ENCODE measurements around the gene POLR2A. TPM values are rescaled to one million over a fixed set of nuclear protein-coding genes. Genes with fewer than 3 reads are reported as not detected.
"Not testable (repeated sequence)": the region's sequence is repeated elsewhere in the genome, so short reads cannot be mapped to it uniquely, and the experiment has no call there.

The POLR2A gene
- total RNA-seq, 2 donors from 2014 or later: 256 to 308 TPM

DNA sequence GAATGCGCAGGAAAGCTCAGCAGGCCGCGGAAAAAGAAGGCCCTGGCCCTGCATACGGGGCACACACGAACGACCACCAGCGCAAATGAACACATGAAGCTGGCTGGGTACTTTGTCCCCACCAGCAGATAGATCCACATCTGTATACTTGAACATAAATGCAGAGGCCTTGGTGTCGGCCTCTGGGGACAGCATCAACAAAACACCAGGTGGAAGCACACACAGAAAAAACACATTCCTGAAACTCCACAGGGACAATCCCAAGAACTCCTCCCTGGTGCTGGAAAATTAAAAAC is 4.1 kb upstream of the POLR2A start:
- Mint-ChIP-seq H3K9me3 (no peaks in the 10 kb centered on the region), H3K36me3 (ENCODE audit: low read depth) (peaks cover 25% of the 10 kb centered on the region), H3K27me3 (no peaks in the 10 kb centered on the region), H3K27ac (peak overlapping the region; percentile 94), H3K4me1 (peaks cover 46% of the 10 kb centered on the region), H3K4me3 (peak overlapping the region; percentile 86)
- no peak for ATAC-seq (replicated peaks)

DNA sequence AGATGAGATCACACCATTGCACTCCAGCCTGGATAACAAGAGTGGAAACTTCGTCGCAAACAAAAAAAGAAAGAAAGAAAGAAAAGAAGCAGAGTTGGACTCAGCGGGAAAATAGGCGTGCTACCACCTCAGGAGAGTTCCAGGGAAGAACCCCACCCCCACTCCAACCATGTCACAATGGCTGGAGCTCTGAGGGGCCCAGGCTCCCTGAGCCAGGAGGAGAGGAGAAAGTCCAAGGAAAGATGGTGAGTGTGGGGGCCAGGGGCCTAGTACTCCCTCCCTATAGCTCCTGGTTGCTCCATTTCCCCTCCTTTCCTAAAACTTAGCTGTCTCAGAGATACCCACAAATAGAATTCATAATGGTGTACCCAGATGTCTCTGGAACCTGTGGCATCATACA is 2.9 kb upstream of the POLR2A start, which contains the start of gene SLC35G6:
Gene SLC35G6, plus strand, starts transcription at position 172 of the 400 bp plus-strand sequence. Its CDS starts 71 bp downstream, at position 243.
- Mint-ChIP-seq H3K27ac (peak within 1 kb of the TSS; percentile 100), H3K4me1 (peaks cover 48% of the 10 kb centered on the region), H3K36me3 (ENCODE audit: low read depth) (peaks cover 37% of the 10 kb centered on the region), H3K4me3 (peak within 1 kb of the TSS; percentile 86)
- not testable (repeated sequence) for H3K9me3 Mint-ChIP-seq; H3K27me3 Mint-ChIP-seq; ATAC-seq (replicated peaks)

DNA sequence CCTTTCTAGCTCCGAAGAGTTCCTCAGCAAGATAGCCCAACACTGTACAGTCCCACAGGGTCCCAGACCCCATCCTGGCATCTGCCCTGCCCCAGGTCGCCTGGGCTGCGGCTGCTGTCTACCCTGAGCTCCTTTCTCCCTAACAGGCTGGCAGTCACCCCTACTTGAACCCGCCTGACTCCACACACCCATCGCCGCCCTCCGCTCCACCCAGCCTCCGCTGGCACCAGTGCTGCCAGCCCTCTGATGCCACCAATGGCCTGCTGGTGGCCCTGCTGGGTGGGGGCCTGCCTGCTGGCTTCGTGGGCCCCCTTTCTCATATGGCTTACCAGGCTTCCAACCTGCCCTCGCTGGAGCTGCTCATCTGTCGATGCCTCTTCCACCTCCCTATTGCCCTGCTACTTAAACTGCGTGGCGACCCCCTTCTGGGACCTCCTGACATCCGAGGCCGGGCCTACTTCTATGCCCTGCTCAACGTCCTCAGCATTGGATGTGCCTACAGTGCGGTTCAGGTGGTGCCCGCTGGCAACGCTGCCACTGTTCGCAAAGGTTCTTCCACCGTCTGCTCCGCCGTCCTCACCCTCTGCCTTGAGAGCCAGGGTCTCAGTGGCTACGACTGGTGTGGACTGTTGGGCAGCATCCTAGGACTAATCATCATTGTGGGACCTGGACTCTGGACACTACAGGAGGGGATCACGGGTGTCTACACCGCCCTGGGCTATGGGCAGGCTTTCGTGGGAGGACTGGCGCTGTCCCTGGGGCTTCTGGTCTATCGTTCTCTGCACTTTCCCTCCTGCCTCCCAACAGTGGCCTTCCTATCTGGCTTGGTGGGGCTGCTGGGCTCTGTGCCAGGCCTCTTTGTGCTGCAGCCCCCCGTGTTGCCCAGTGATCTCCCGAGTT is 2.1 kb upstream of the POLR2A start:
- H3K9me3 Mint-ChIP-seq; H3K27me3 Mint-ChIP-seq; ATAC-seq (replicated peaks): not testable (repeated sequence)
- Mint-ChIP-seq H3K27ac (peak overlapping the region; percentile 100), H3K36me3 (ENCODE audit: low read depth) (peaks cover 45% of the 10 kb centered on the region), H3K4me3 (peak overlapping the region; percentile 86), H3K4me1 (peaks cover 49% of the 10 kb centered on the region)

DNA sequence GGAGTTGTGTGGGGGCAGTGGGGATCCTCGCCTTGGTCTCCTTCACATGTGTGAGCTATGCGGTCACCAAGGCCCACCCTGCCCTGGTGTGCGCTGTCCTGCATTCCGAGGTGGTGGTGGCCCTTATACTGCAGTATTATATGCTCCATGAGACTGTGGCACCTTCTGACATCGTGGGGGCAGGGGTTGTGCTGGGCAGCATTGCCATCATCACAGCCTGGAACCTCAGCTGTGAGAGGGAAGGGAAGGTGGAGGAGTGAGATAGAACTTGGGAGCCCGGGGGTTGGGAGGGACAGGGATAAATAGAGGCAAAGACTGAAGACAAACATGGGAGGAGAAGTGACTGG is 1.5 kb upstream of the POLR2A start:
- not testable (repeated sequence) for H3K9me3 Mint-ChIP-seq; H3K27me3 Mint-ChIP-seq; ATAC-seq (replicated peaks)
- Mint-ChIP-seq H3K27ac (peak overlapping the region; percentile 100), H3K4me1 (peaks cover 54% of the 10 kb centered on the region), H3K36me3 (ENCODE audit: low read depth) (peaks cover 51% of the 10 kb centered on the region), H3K4me3 (peak overlapping the region; percentile 86)

DNA sequence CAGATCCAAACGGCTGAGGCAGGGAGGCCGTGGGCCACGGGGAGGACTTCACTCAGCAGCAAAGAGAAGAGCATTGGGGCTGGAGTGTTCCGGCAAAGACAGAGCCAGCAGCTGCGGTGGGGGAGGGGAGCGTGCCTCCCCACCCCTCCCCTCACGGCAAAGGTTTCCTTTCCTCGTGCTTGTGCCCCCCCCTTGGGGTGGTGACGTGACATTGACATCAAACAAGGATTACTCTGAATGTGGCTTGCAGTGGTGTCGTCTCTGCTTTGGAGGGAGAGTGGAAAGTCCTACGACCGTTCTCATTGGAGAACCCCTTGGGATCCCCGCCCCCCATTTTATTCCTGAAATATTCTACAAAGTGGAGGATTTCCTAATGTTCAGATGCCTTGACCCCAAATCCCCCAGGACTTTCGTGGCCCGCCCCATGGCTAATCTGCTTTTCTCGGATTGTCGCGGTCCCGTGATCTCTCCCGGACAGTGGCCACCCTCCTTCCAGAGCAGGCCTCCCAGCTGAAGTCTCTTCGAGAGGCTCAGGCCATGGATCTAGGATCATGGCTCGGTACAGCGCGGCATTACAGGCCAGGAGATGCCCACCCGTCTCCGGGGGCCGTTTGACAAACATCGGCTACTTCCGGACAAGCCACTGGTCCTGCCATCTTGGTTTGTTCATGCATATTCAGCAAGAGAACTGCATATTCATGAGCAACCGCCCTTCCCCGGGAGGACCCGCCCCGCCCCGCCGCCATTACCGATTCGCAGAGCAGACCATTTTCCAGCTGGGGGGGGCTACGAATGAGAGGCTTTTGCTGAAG is 705 bp upstream of the POLR2A start:
- no peaks in the 10 kb centered on the region for H3K9me3 Mint-ChIP-seq
- peaks cover 49% of the 10 kb centered on the region for H3K4me1 Mint-ChIP-seq
- H3K36me3 Mint-ChIP-seq (ENCODE audit: low read depth): peaks cover 54% of the 10 kb centered on the region
- ATAC-seq (replicated peaks): peak; percentile 65
- H3K27me3 Mint-ChIP-seq: no peaks in the 10 kb centered on the region
- H3K27ac Mint-ChIP-seq: peak overlapping the region; percentile 100
- H3K4me3 Mint-ChIP-seq: peak overlapping the region; percentile 86

DNA sequence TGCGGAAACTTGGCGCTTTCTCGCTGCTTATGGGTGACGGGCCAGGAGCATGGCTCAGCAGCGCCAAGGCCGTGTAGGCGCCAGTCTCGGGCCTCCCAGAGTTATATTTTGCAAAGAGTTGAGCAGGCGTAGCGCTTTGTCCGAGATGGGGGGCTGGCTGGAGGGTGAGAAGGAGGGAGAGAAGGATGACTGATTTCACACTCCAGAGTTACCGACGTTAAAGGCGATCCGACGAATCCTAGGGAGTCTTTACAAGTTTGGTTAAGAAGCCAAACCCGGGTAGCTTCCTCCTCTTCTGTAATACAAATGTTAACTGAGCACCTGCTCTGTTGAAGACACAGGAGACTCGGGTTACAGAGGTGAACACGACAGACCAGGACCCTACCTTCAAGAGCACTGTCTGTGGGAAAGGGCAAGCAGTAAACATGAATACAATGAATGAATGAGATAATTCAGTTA is 782 bp downstream of the POLR2A start:
- peak overlapping the region; percentile 86 for H3K4me3 Mint-ChIP-seq
- no peak for ATAC-seq (replicated peaks)
- H3K27me3 Mint-ChIP-seq: no peaks in the 10 kb centered on the region
- H3K36me3 Mint-ChIP-seq (ENCODE audit: low read depth): peaks cover 66% of the 10 kb centered on the region
- peak overlapping the region; percentile 100 for H3K27ac Mint-ChIP-seq
- no peaks in the 10 kb centered on the region for H3K9me3 Mint-ChIP-seq
- H3K4me1 Mint-ChIP-seq: peaks cover 57% of the 10 kb centered on the region

DNA sequence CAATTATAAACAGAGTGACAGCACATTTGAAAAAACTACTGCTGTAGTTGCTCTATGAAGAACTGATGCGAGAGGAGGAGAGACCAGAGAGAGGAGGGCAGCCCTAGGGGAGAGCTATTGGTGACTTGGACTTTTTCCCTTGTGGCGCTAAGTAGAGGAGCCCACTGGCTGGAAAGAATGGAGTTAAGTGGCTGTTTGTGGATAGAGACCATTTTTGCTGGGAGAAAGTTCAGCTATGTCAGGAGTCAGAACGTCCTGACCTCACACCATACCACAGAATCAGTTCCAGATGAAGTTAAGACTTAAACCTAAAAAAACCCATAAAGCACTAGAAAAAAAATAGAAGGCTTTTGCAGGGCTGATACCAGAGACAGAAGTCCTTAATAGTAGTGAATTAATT is 2.0 kb downstream of the POLR2A start:
- peak overlapping the region; percentile 86 for H3K4me3 Mint-ChIP-seq
- H3K27ac Mint-ChIP-seq: peak overlapping the region; percentile 63
- no peaks in the 10 kb centered on the region for H3K27me3 Mint-ChIP-seq
- ATAC-seq (replicated peaks): no peak
- peaks cover 78% of the 10 kb centered on the region for H3K36me3 Mint-ChIP-seq (ENCODE audit: low read depth)
- no peaks in the 10 kb centered on the region for H3K9me3 Mint-ChIP-seq
- peaks cover 62% of the 10 kb centered on the region for H3K4me1 Mint-ChIP-seq

DNA sequence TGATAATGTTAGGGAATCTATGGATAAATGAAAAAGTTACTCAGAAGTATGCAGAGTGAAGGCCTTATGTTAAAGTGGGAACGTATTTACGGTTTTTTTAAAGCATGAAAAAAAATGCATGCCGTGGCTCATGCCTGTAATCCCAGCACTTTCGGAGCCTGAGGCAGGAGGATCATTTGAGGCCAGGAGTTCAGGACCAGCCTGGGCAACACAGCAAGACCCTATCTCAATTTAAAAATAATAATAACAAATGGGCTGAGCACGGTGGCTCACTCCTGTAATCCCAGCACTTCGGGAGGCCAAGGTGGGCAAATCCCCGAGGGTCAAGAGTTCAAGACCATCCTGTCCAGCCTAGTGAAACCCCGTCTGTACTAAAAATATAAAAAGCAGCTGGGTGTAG is 6.0 kb downstream of the POLR2A start:
- Mint-ChIP-seq H3K36me3 (ENCODE audit: low read depth) (peaks cover 100% of the 10 kb centered on the region), H3K9me3 (no peaks in the 10 kb centered on the region), H3K4me1 (peaks cover 62% of the 10 kb centered on the region), H3K27me3 (no peaks in the 10 kb centered on the region), H3K27ac (no peak overlapping the region), H3K4me3 (peak overlapping the region; percentile 86)
- no peak for ATAC-seq (replicated peaks)

DNA sequence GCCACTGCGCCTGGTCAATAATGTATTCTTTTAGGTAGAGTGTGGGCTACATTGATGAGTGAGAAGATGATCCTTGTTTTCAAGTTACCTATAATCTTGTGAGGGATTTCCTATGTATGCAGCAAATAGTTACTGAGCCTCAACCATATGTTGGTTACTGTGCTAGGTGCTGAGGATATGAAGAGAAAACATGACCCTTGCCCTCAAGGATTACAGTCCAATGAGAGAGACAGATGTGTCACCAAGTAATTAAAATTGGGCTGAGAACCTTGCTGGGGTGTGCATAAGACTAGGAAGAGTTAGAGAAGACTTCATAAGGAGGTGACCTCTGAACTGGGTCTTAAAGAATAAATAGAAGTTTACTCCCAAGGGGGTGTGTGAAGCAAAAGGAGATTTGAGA is 7.4 kb downstream of the POLR2A start:
- Mint-ChIP-seq H3K4me1 (peaks cover 56% of the 10 kb centered on the region), H3K27me3 (no peaks in the 10 kb centered on the region), H3K36me3 (ENCODE audit: low read depth) (peaks cover 100% of the 10 kb centered on the region), H3K9me3 (no peaks in the 10 kb centered on the region), H3K4me3 (peak overlapping the region; percentile 31), H3K27ac (peak overlapping the region; percentile 28)
- no peak for ATAC-seq (replicated peaks)

DNA sequence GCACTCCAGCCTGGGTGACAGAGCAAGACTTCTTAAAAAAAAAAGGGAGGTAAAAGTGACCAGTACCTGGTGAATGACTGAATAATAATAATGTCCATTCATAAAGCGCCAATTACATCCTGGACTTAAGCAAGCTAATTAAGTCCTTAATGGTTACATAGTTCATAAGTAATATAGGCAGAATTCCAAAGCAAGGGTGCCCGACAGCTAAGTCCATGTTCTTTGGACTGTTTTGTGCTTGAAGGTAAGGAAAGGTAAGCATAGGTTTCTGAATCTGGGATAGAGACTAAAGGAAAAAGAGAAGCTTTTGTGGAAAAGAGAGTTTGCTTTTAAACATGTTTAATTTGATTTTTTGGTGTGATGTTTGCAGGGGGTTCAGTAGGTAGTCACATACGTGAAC is 9.8 kb downstream of the POLR2A start:
- no peaks in the 10 kb centered on the region for H3K9me3 Mint-ChIP-seq
- no peak overlapping the region for H3K4me3 Mint-ChIP-seq
- no peak for ATAC-seq (replicated peaks)
- H3K27ac Mint-ChIP-seq: no peak overlapping the region
- peaks cover 100% of the 10 kb centered on the region for H3K36me3 Mint-ChIP-seq (ENCODE audit: low read depth)
- H3K4me1 Mint-ChIP-seq: peaks cover 47% of the 10 kb centered on the region
- H3K27me3 Mint-ChIP-seq: no peaks in the 10 kb centered on the region

DNA sequence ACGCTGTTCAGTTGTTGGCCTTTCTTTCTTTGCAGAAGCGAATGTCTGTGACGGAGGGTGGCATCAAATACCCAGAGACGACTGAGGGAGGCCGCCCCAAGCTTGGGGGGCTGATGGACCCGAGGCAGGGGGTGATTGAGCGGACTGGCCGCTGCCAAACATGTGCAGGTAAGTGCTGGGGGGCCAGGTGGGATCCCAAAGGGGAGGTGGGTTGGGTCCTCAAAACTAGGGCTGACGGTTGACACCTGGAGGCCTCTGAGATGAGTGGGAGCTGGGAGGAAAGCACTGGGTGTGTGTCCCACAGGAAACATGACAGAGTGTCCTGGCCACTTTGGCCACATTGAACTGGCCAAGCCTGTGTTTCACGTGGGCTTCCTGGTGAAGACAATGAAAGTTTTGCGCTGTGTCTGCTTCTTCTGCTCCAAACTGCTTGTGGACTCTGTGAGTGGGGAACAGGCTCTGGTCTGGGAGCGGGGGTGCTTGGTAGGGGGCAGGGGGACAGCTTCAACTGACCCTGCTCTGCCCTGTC is 11.8 kb downstream of the POLR2A start:
- Mint-ChIP-seq H3K27me3 (no peaks in the 10 kb centered on the region), H3K36me3 (ENCODE audit: low read depth) (peaks cover 100% of the 10 kb centered on the region), H3K9me3 (no peaks in the 10 kb centered on the region), H3K27ac (peak overlapping the region; percentile 28), H3K4me1 (peaks cover 31% of the 10 kb centered on the region), H3K4me3 (no peak overlapping the region)
- no peak for ATAC-seq (replicated peaks)

DNA sequence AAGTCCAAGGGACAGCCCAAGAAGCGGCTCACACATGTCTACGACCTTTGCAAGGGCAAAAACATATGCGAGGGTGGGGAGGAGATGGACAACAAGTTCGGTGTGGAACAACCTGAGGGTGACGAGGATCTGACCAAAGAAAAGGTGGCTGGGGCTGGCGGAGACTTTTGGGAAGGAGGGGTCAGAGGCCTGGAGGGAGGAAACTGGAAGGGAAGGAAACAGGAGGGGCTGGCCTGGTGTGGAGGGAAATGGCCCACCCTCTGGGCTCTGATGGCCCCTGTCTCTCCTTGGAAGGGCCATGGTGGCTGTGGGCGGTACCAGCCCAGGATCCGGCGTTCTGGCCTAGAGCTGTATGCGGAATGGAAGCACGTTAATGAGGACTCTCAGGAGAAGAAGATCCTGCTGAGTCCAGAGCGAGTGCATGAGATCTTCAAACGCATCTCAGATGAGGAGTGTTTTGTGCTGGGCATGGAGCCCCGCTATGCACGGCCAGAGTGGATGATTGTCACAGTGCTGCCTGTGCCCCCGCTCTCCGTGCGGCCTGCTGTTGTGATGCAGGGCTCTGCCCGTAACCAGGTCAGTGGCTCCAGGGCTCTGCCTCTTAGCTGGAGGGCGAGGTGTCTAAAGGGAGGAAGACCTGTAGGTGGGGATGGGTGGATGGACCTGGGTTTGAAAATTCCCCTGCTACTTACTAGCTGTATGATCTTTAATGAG is 12.5 kb downstream of the POLR2A start:
- Mint-ChIP-seq H3K4me1 (peaks cover 27% of the 10 kb centered on the region), H3K27ac (peak overlapping the region; percentile 28), H3K27me3 (no peaks in the 10 kb centered on the region), H3K4me3 (no peak overlapping the region), H3K9me3 (no peaks in the 10 kb centered on the region), H3K36me3 (ENCODE audit: low read depth) (peaks cover 100% of the 10 kb centered on the region)
- ATAC-seq (replicated peaks): no peak

DNA sequence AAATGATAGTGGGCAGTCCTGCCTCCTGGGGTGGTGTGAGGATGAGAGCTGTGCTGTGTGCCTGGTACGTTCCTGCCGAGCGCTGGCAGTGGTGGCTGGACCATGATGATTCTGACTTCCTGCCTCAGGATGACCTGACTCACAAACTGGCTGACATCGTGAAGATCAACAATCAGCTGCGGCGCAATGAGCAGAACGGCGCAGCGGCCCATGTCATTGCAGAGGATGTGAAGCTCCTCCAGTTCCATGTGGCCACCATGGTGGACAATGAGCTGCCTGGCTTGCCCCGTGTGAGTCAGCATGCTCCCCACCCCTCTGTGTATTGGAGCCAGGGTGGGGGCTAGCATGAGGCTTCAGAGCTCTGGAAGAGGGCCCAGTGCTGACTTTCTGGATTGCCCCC is 13.1 kb downstream of the POLR2A start:
- Mint-ChIP-seq H3K9me3 (no peaks in the 10 kb centered on the region), H3K4me1 (peaks cover 23% of the 10 kb centered on the region), H3K36me3 (ENCODE audit: low read depth) (peaks cover 100% of the 10 kb centered on the region), H3K27me3 (no peaks in the 10 kb centered on the region), H3K4me3 (no peak overlapping the region), H3K27ac (peak overlapping the region; percentile 28)
- ATAC-seq (replicated peaks): no peak

DNA sequence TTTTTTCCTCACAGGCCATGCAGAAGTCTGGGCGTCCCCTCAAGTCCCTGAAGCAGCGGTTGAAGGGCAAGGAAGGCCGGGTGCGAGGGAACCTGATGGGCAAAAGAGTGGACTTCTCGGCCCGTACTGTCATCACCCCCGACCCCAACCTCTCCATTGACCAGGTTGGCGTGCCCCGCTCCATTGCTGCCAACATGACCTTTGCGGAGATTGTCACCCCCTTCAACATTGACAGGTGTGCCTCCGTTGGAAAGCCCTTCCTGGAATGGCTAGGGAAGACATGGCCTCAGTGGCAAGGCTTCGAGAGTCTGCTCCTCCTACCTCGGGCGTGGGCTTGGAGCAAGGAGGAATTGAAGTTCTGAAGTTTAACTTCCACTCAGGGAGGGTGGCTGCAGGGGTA is 13.5 kb downstream of the POLR2A start:
- peaks cover 100% of the 10 kb centered on the region for H3K36me3 Mint-ChIP-seq (ENCODE audit: low read depth)
- H3K9me3 Mint-ChIP-seq: no peaks in the 10 kb centered on the region
- no peak overlapping the region for H3K4me3 Mint-ChIP-seq
- H3K27me3 Mint-ChIP-seq: no peaks in the 10 kb centered on the region
- H3K27ac Mint-ChIP-seq: no peak overlapping the region
- peaks cover 23% of the 10 kb centered on the region for H3K4me1 Mint-ChIP-seq
- no peak for ATAC-seq (replicated peaks)

All from activated T-helper 17 cell treated with anti-CD3 and anti-CD28 coated beads, Interleukin-2, amount 50 U/mL, for 72 hours (primary cell).